Breast epithelium (tissue), 3 donors: ENCODE measurements around the gene ERV3-1.

Experiments
- POLR2AphosphoS5 ChIP-seq, 3 donors: sonication (generic); formaldehyde crosslinking; IDR thresholded peaks; one replicate each; pipeline ENCODE4 v1.6.1; 2017; ENCODE audit warnings: antibody characterized with exemption in 3 of 3
- TF ChIP-seq, protein P1 (sequence below), 3 donors: fragments of 450-650 bp; IDR thresholded peaks; one replicate each; pipeline ENCODE4 v1.5.1; 2016 to 2017; ENCODE audit warnings: antibody characterized with exemption in 3 of 3, mild to moderate bottlenecking in 3 of 3, moderate library complexity in 3 of 3

DNA sequence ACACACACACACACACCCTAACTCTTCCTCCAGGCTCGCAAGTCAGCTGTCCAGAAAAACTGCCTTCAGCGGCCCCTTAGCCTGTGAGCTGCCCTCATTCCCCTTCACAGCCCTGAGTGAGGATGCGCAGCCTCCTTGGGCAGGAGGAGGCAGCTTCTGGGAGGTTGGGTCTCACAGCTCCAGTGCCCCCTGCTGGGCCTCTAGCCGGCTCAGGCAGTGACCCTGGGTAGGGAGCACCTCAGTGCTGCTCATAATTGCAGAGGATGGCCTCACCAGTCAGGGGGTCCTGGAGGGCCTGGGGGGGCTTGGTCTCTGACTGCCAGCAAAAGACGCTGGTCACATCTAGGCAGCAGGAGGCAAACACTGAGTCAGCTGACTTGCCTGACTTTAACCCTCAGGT, 59.7 kb downstream of the ERV3-1 start:
- TF ChIP-seq POLR2AphosphoS5 (IDR thresholded peaks at IDR 0.05), result no peak
- TF ChIP-seq, protein P1, sequence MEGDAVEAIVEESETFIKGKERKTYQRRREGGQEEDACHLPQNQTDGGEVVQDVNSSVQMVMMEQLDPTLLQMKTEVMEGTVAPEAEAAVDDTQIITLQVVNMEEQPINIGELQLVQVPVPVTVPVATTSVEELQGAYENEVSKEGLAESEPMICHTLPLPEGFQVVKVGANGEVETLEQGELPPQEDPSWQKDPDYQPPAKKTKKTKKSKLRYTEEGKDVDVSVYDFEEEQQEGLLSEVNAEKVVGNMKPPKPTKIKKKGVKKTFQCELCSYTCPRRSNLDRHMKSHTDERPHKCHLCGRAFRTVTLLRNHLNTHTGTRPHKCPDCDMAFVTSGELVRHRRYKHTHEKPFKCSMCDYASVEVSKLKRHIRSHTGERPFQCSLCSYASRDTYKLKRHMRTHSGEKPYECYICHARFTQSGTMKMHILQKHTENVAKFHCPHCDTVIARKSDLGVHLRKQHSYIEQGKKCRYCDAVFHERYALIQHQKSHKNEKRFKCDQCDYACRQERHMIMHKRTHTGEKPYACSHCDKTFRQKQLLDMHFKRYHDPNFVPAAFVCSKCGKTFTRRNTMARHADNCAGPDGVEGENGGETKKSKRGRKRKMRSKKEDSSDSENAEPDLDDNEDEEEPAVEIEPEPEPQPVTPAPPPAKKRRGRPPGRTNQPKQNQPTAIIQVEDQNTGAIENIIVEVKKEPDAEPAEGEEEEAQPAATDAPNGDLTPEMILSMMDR (IDR thresholded peaks at IDR 0.05), result no peak
